ENCODE data around the gene FGGY. TPM values are rescaled to one million over a fixed set of nuclear protein-coding genes. Genes with fewer than 3 reads are reported as not detected.
"Not testable (repeated sequence)": the region's sequence is repeated elsewhere in the genome, so short reads cannot be mapped to it uniquely, and the experiment has no call there.

FGGY gene, protein sequence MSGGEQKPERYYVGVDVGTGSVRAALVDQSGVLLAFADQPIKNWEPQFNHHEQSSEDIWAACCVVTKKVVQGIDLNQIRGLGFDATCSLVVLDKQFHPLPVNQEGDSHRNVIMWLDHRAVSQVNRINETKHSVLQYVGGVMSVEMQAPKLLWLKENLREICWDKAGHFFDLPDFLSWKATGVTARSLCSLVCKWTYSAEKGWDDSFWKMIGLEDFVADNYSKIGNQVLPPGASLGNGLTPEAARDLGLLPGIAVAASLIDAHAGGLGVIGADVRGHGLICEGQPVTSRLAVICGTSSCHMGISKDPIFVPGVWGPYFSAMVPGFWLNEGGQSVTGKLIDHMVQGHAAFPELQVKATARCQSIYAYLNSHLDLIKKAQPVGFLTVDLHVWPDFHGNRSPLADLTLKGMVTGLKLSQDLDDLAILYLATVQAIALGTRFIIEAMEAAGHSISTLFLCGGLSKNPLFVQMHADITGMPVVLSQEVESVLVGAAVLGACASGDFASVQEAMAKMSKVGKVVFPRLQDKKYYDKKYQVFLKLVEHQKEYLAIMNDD
- 12.6 and 14.2 TPM in 2 replicates for total RNA-seq (2014; rRNA removed; shearing (Covaris generic))

DNA sequence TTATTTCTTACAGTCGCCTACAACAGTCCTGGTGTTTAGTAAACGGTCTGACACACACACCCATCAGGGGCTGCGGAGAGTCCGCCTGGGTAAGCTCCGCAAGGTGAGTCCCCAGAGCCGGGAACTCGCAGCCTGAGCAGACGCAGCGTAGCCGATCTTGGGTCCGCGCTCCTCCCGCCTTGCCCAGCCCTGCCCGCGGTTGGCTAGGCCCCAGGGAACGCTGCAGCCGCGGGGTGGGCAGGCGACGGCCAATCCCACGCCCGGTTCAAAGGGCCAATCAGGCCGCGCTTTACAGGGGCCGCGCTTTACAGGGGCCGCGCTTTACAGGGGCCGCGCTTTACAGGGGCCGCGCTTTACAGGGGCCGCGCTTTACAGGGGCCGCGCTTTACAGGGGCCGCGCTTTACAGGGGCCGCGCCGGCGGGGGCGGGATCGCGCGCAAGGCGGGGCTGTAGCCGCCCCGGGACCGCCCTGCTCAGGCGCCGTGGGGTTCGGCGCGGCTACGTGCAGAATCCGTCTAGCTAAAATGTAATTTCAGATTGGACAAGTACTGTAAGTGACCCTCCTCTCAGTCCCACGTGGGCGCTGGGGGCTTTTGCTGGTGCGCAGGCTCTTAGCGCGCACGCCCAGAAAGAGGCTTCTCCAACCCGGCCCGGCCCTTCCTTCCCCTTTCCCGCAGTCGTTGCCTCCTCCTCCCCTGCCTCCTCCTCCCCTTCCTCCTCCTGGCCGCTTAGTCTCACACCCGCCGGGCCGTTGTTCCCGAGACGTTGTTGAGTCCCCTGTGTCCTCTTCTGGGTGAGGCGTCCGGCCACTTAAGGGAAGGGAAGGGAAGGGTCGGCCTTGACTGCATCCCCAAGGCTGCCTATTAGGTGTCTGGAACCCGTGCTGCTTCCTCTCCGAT is at the start of gene FGGY:
Gene FGGY, plus strand, starts transcription at position 737 of the 899 bp plus-strand sequence. CDS start 24,456 bp downstream, outside the sequence.
- peak; percentile 96 for DNase-seq (ENCODE audit: low spot score)

DNA sequence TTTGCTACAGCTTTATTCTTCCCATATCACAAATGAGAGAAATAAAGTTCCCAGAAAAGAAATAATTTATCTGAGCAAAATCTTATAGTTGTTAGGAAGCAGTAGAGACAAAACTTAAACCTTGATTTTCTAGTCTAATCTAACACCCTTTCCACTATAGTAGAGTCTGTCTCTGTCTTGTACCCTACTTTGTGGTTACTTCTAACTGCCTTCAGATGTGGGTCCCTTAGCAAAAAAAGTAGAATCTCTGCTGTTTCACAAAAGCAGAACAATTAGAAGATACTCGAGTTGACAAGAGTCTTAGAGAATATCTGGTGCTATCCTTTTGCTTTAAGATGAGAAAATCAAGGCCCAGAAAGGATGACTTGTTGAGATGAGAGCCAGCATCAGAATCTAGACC is 48.1 kb upstream of the FGGY start:
- no peak for DNase-seq (ENCODE audit: low spot score)

DNA sequence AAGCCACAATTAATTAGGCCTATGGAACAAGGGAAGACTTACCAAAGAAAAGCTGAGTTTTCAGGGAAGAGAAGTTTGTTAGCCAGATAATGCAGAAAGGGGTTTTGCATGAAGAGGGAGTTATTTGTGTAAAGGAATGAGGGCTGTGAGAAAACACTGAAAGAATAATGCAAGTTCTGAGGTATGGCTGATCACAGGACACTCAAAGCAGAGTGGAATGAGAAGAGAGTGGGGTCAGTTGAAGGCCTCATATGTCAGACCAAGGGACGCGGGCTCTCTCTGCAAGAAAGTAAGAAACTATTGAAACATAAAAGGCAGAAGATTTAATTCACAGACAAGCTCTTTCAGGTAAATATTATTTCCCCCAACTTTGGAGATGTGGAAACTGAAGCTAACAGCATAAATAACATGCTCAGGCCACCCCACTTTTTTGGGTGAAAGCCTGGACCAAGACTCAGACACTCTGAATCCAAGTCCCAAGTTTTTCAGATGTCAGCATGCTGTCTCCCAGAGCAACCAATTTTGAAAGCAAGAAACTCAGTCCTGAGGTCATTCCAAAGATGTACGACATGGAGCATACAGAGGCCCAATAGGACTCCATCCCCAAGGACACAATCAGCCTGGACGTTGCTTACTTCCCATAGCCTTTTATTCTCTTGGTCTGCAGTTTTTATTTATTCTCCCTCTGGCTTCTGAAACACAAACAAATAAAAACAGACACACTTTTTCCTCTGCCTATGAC is 47.3 kb upstream of the FGGY start:
- no peak for DNase-seq (ENCODE audit: low spot score)

DNA sequence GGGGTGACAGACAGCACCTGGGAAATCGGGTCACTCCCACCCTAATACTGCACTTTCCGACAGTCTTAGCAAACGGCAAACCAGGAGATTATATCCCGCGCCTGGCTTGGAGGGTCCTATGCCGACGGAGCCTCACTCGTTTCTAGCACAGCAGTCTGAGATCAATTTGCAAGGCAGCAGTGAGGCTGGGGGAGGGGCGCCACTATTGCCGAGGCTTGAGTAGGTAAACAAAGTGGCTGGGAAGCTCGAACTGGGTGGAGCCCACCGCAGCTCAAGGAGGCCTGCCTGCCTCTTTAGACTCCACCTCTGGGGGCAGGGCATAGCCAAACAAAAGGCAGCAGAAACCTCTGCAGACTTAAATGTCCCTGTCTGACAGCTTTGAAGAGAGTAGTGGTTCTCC is 45.8 kb upstream of the FGGY start:
- DNase-seq (ENCODE audit: low spot score): not testable (repeated sequence)

DNA sequence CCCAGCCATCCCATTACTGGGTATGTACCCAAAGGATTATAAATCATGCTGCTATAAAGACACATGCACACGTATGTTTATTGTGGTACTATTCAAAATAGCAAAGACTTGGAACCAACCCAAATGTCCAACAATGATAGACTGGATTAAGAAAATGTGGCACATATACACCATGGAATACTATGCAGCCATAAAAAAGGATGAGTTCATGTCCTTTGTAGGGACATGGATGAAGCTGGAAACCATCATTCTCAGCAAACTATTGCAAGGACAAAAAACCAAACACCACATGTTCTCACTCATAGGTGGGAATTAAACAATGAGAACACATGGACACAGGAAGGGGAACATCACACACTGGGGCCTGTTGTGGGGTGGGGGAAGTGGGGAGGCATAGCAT is 40.5 kb upstream of the FGGY start:
- not testable (repeated sequence) for DNase-seq (ENCODE audit: low spot score)

DNA sequence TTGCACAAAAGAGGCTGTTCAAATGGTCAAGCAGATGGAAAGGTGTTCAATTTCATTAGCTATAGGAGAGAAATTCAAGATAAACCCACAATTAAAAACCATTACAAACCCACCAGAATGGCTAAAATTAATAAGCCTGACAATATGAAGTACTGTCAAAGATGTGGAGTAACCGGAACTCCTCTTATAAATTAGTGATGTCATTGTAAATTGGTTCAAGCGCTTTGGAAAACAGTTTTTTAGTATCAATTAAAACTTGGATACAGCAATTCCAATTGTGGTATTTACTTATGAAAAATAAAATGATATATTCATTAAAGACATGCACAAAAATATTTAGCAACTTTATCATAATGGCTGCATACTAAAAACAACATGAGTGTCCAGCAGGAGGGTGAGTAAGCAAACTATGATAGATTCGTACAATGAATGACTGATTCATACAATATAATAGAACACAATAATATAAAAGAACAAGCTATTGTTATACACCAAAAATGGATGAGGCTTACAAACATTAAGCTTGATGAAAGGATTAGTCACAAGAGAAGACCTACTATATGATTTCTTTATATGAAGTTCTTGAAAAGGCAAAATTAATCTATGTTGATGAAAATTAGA is 38.4 kb upstream of the FGGY start:
- DNase-seq (ENCODE audit: low spot score): no peak

DNA sequence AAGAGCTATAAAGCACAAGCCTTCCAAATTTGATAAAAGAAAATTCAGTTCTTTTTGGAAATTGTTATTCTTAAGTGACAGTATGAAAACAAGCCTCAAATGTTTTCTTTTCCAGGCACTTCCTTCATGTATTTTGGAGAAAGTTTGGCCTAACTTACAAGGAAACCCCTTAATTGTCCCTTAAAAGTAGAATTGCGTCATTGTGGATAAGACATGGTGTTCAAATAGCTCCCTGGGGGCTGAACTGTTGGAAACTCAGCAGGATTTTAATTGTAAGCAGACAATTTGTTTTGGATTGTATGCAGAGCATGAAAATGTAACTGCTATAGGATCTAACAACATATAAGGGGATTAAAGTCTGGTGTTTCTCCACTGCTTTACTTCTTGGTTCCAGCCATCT is 35.4 kb upstream of the FGGY start:
- DNase-seq (ENCODE audit: low spot score): no peak

DNA sequence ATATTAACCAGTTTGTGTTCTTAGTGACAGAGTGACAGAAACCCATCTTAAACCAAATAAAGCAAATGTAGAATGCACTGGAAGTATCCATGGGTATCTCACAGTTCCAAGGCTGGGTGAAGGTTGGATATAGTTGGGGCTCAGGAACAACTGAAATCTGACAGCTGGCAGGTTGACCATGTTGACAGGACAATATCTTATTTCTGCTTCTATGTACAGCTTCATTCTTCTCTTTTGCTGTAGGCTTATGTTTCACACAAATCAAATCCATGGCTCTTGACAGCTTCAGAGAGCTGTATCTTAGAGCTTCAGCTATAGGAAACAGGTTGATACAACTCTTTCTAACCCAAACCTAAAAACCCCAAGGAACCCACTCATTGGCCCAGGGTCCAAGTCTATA is 34.3 kb upstream of the FGGY start:
- no peak for DNase-seq (ENCODE audit: low spot score)

DNA sequence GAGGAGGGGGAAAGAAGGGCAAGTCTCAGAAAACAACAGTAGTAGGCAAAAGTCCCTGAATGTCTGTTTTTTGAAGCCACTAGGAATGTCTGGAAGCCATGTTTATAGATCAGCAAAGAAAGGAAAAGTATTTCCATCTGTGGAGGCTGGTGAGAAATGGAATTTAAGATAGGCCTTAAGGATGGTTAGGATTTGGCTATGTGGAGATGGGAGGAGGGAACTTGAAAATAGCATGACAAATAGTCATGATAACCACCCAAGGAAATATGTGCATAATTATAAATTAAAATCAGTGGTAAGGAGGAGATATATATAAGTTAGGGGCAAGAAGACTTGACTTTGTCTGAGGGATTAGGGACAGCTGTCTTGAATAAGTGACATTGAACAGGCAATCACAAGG is 33.8 kb upstream of the FGGY start:
- no peak for DNase-seq (ENCODE audit: low spot score)

DNA sequence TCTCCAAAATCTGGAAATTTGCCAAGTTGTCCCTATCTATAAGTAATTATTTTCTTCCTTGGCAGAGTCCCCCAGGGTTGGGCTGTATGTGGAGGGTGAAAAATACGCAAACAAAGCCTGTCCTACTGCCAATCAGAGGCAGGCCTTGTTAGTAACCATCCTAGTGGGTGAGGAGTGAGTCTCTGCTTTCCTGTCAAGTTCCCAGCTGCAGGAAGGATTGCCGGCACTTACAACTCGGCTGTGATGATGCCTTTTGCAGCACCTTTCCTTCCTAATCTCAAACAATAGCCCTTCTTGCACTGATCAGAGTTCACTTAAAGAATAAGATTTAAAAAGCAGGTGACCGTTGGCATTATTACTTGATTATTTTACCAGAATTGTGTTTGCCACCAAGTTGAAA is 31.3 kb upstream of the FGGY start:
- no peak for DNase-seq (ENCODE audit: low spot score)

DNA sequence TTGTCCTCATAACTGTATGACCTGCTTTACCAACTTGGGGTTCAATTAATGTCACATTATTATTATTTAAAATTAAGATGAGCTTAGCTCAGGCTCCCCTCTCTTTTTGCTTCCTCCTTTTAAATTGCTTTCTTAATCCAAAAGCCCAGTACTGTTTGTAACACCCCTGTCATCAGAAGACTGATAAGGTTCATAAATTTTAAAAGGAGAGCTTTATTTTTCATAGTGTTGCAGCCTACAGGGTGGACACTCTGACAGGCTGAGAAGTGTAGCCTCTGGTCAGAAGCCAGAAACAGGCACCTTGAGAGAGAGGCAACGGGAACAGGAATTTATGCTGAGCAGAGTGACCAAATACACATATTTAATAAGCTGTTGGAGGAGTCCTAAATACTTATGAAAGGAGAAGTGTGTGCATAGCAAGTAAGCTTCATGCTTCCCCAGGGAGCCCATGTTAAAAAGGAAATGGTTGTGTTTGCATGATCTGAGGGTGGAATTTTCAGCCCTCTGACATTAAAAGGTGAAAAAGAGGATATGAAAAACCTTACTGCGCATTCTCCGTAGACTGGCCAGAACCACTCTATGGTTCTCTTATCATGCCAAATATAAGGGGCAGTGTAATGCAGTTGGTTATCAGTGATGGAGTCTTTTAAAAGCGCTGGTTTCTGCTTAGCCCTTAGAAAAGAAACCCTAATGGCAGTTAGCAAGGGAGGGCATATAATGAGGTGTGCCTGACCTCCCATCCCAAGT is 30.5 kb upstream of the FGGY start:
- DNase-seq (ENCODE audit: low spot score): no peak

DNA sequence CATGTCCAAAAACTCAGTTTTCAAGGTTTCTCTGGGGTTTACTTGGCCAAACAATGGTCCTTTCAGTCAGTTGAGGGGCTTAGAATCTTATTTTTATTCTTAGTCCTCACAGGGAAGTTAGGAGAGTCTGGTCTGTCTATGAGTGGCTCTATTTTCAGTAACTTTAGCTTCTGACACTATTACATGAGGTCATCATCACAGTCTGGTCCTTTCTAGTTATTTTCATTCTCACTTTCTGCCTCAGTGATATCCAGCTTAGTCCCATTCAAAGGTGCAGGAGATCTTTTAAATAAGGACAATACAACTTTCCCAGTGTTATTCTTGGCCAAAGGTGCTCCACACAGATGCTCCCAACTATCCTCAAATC is 30.0 kb upstream of the FGGY start:
- DNase-seq (ENCODE audit: low spot score): no peak

DNA sequence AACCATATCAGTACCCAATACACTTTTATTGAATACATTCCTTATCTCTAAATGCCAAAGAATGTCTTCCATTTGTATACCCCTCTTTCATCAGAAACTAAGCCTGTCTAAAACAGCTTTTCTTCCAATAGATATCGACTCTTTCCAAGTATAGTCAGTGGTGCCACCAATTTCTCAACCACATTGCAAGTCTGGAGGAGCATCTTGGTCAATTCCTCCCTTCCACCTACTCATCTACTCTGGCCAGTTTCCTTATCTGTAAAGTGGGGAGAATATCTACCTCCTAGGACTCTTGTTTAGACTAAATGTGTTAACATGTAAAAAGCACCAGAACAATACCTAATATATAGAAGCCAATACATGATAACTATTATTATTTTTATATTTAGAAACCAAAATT is 28.5 kb upstream of the FGGY start:
- DNase-seq (ENCODE audit: low spot score): no peak

DNA sequence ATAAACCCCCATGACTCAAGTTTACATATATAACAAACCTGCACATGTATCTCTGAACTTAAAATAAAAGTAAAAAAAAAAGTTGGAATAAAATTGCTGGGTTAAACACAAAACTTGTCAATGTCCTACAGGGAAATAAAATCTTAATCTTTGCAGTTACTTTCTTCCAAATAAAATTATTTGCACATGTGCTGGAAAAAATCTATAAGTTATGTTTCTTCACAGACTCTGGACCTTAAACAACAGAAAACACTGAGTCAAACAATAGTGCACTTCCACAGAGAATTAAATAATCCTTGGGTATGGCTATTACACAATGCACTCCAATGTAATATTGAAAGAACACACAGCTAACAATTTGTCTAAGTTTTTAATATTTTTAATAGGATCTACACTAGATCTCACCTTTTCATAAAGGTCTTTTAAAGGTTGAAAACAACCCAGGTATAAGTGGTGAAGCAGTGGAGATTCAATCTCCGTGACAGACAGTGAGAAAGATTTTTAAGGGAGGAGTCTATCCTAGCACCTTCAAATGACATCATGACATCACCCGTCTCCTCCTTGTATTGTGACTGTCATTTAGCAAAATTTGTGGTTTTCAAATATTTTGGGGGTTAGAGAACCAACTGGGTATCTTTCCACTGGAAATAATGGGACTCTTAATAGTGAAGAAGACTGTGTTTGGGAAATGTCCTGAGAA is 25.2 kb upstream of the FGGY start:
- DNase-seq (ENCODE audit: low spot score): no peak

DNA sequence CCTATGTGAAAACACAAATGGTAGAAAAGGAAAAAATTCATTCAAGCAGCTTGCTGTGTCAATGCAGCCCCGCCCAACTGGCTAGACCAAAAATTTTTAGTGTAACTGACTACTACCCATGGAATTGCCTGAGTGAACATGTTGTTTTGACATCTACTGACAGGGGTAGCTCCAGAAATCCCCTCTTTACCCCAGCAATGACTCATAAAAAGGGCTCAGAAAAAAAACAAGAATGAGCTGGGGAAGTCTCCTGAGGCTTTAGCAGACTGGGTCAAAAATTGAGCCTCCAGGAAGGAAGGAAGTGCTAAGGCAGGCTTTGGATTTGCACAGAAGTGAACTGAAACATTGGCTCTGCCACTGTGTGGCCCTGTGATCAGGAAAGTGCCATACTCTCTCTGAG is 24.4 kb upstream of the FGGY start:
- DNase-seq (ENCODE audit: low spot score): no peak

DNA sequence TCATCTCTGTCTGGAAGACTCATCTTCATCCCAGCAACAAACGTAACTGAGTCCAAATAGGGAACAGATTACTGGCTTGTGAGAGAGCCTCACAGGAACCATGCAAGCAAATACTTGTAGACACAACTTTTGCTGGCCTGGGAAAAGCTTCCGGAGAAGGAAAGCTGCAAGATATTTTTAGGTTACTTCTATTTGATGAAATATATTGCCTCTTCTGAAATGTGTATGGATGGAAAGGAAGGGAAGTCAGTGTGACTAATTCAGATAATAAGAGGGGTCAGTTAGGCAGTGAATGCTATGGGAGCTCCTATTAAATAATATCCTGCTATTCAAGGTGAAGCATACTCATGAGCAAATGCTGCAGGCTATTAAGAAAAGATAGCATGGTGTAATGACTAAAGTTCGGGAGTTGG is 20.4 kb upstream of the FGGY start:
- DNase-seq (ENCODE audit: low spot score): no peak

DNA sequence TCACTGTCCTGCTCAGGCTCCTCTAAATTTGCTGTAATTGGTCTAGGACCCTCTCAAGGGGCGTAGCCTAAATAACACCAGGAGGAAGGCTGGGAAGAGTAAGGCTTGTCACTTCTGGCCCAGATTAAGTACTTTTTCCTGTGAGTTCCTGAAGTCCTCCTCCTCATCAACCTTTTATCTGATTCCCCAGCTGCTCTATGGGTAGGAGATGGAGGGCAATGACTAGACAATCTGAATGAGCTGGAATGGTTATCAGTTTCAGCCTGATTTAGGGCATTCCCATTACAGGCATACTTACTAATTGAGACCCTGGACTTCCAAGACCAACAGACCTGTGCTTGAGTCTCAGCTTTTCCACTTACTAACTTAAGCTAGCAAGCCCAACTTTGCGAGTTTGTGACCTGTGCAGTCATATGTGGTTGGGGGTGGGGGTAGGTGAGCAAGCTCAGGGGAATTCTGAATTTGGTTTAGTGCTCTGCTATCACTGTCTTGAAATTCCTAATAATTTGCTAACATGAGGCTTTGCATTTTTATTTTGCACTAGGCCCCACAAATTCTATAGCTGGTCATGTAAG is 18.0 kb upstream of the FGGY start:
- no peak for DNase-seq (ENCODE audit: low spot score)

DNA sequence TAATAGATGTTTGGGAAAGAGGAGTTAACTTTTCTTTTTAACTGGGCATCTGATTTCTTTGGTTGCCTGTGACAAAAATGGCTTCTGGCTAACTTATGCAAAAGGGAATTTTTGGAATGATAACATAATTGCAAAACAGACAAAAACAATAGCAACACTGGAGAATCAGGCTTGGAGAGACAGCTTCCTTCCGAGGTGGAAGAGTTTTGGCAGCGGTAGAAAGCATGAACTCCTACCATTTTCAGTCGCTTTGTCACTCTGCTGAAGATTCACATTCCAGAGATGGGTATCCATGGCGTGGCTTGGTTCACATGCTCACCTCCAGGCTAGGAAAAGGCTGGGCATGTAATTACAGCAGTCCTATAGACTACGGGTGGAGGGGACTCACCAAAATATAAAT is 17.2 kb upstream of the FGGY start:
- DNase-seq (ENCODE audit: low spot score): no peak

DNA sequence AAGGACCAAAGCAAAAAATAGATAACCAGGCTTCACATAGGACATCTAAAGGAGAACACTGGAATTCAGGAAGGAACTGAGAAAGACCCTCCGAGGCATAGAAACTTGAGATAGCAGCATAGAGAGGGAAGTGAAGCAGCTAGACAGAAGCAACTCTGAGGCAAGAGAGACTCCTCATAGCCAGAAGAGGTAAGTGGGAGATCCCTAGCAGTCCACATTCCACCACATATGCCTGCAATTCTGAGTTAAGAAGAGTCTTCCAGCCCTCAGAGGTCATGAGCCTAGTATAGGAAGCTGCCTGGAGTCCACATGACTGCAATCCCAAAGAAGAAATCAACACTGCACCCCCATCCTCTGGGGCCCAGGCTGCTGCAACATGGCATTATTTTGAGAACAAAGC is 13.9 kb upstream of the FGGY start:
- DNase-seq (ENCODE audit: low spot score): no peak

DNA sequence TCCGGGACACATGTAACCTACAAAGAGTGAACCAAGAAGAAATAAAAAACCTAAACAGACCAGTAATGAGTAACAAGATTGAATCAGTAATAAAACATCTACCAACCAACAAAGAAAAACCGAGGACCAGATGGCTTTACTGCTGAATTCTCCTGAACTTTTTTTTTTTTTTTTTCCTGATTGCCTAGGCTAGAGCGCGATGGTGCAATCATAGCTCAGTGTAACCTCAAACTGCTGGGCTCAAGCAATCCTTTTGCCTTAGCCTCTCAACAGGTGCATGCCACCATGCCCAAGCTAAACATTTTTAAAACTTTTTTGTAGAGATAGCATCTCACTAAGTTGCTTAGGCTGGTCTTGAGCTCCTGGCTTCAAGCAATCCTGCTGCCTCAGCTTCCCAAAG is 11.2 kb upstream of the FGGY start:
- no peak for DNase-seq (ENCODE audit: low spot score)
